B cell (primary cell): ENCODE results near the gene VPS11. TPM values are rescaled to one million over a fixed set of nuclear protein-coding genes. Genes with fewer than 3 reads are reported as not detected.

Source experiments
- ATAC-seq: fragments of 200-7000 bp; cut with Tn5 transposase; one replicate; pipeline ENCODE4 v1.10.0; 2021; ENCODE audit warnings: low read depth, mild to moderate bottlenecking, moderate number of reproducible peaks, moderate library complexity
- CTCF ChIA-PET: fragments of 350-600 bp; sonication (Branson Sonifier 250); formaldehyde crosslinking; loops from one replicate; lab custom pipeline; 2021; ENCODE audit warnings: antibody characterized with exemption, inconsistent platforms; lab: Charles Lee
- POLR2A ChIA-PET: fragments of 350-600 bp; sonication (Branson Sonifier 250); formaldehyde crosslinking; loops from one replicate; lab custom pipeline; 2021; ENCODE audit warnings: antibody characterized with exemption; lab: Charles Lee
- DNase-seq: peaks from one replicate; pipeline ENCODE4 v3.0.0; 2013
- H2AFZ ChIP-seq: 2 replicates; pipeline ENCODE4 v1.6.1; 2012; ENCODE audit warnings: mild to moderate bottlenecking, low read depth, low read length; ENCODE audit not compliant: insufficient read depth, poor library complexity, severe bottlenecking
- H3K27ac ChIP-seq, 2 donors: 1 replicate in 1 of 2; 2 replicates in 1 of 2; pipeline ENCODE4 v1.5.1; 2012 to 2013; ENCODE audit warnings: low read length in 2 of 2, mild to moderate bottlenecking in 2 of 2, moderate library complexity in 1 of 2
- H3K27me3 ChIP-seq, 4 experiments: fragments of 200-600 bp in 1 of 4; sonication (generic) in 1 of 4; replicated peaks in 1 of 4; 1 replicate in 2 of 4; 2 replicates in 2 of 4; pipeline versions ENCODE4 v1.6.1 to v1.7.0; 2013 to 2016; ENCODE audit warnings: low read length in 3 of 4, mild to moderate bottlenecking in 2 of 4, mixed read lengths in 1 of 4, moderate library complexity in 1 of 4; ENCODE audit not compliant: insufficient read depth in 4 of 4, control insufficient read depth in 3 of 4; ENCODE audit errors: control extremely low read depth in 1 of 4
- H3K36me3 ChIP-seq, 2 experiments: replicated peaks in 1 of 2; 1 replicate in 1 of 2; 2 replicates in 1 of 2; pipeline versions ENCODE4 v1.6.1 to v1.7.1; 2013; ENCODE audit warnings: low read length in 1 of 2; ENCODE audit not compliant: insufficient read depth in 2 of 2, control insufficient read depth in 1 of 2; ENCODE audit errors: control extremely low read depth in 1 of 2, extremely low read depth in 1 of 2
- H3K4me1 ChIP-seq, 2 donors: fragments of 200-600 bp in 1 of 2; sonication (generic) in 1 of 2; 1 replicate in 1 of 2; 2 replicates in 1 of 2; pipeline versions ENCODE4 v1.5.1 to v1.6.1; 2013 to 2017; ENCODE audit warnings: low read length in 2 of 2; ENCODE audit not compliant: control insufficient read depth in 2 of 2, insufficient read depth in 2 of 2
- H3K4me2 ChIP-seq: replicated peaks from 2 replicates; pipeline ENCODE3; 2012; ENCODE audit warnings: mild to moderate bottlenecking, low read depth, low read length; ENCODE audit not compliant: poor library complexity, severe bottlenecking
- H3K4me3 ChIP-seq, 5 experiments: fragments of 200-600 bp in 1 of 5; sonication (generic) in 1 of 5; 1 replicate in 3 of 5; 2 replicates in 2 of 5; pipeline versions ENCODE4 v1.5.1 to v1.7.0; 2011 to 2016; ENCODE audit warnings: low read length in 4 of 5, mild to moderate bottlenecking in 4 of 5, low read depth in 2 of 5, control low read depth in 1 of 5, moderate library complexity in 1 of 5; ENCODE audit not compliant: insufficient read depth in 1 of 5; ENCODE audit errors: control extremely low read depth in 1 of 5, extremely low read depth in 1 of 5
- H3K79me2 ChIP-seq: fragments of 200-600 bp; sonication (generic); one replicate; pipeline ENCODE4 v1.6.0; 2016; ENCODE audit warnings: low read length; ENCODE audit not compliant: control insufficient read depth, insufficient read depth
- H3K9ac ChIP-seq: fragments of 200-600 bp; sonication (generic); 2 replicates; pipeline ENCODE4 v1.6.1; 2017; ENCODE audit warnings: mild to moderate bottlenecking, low read length, moderate library complexity
- H3K9me3 ChIP-seq, 3 donors: one replicate each; pipeline versions ENCODE4 v1.6.1 to v1.7.1; 2013; ENCODE audit warnings: low read length in 2 of 3; ENCODE audit not compliant: control insufficient read depth in 2 of 3, insufficient read depth in 1 of 3; ENCODE audit errors: control extremely low read depth in 1 of 3
- H4K20me1 ChIP-seq: 2 replicates; pipeline ENCODE4 v1.6.0; 2012; ENCODE audit warnings: mild to moderate bottlenecking, low read length; ENCODE audit not compliant: insufficient read depth, control insufficient read depth, poor library complexity, severe bottlenecking
- H3K27ac Mint-ChIP-seq: one replicate; pipeline ENCODE4 v1.8.0; 2021; ENCODE audit warnings: mixed read lengths
- H3K27me3 Mint-ChIP-seq: one replicate; pipeline ENCODE4 v1.8.0; 2021; ENCODE audit warnings: mixed read lengths
- H3K4me1 Mint-ChIP-seq: one replicate; pipeline ENCODE4 v1.8.0; 2021; ENCODE audit warnings: mixed read lengths
- H3K4me3 Mint-ChIP-seq: one replicate; pipeline ENCODE4 v1.8.0; 2021; ENCODE audit warnings: mixed read lengths
- H3K9me3 Mint-ChIP-seq: one replicate; pipeline ENCODE4 v1.8.0; 2022; ENCODE audit warnings: mixed read lengths; ENCODE audit not compliant: insufficient read depth
- EZH2 ChIP-seq: IDR thresholded peaks from 2 replicates; pipeline ENCODE4 v1.6.1; 2012; ENCODE audit warnings: borderline replicate concordance, low read depth, mild to moderate bottlenecking, moderate library complexity, low read length; ENCODE audit not compliant: insufficient read depth, poor library complexity, severe bottlenecking
- WGBS: methylation state at CpG from one replicate; pipeline ENCODE4 v1.1.5; 2013; ENCODE audit warnings: missing lambda C conversion rate; ENCODE audit not compliant: insufficient coverage; 5-methylcytosine and 5-hydroxymethylcytosine counted together
- intact Hi-C: fragments of 100-400 bp; cut with micrococcal nuclease; formaldehyde crosslinking; loops from one replicate; pipeline ENCODE4 v1.10.0; 2022
- polyA plus RNA-seq: library from polyadenylated mRNA; depleted of rRNA; stranded (reverse); fragments of >200 nt; gene quantifications from 2 replicates; pipeline ENCODE4 v1.2.3, GENCODE V29; 2012
- total RNA-seq, 2 donors: library from RNA; stranded (reverse); fragments of 120-200 nt in 1 of 2; gene quantifications; 1 replicate in 1 of 2; 2 replicates in 1 of 2; pipeline versions ENCODE4 v1.2.3 to v1.2.4, GENCODE V29; 2013 to 2022
- TF ChIP-seq, protein P1 (sequence below): fragments of 200-600 bp; IDR thresholded peaks from one replicate; pipeline ENCODE4 v1.8.0; 2022; ENCODE audit warnings: antibody characterized with exemption, mild to moderate bottlenecking

The VPS11 gene
- total and polyA plus RNA-seq, 2 donors (not counting 1 experiment from before 2014, with no cell fraction given), result 35.7 to 64.7 TPM

DNA sequence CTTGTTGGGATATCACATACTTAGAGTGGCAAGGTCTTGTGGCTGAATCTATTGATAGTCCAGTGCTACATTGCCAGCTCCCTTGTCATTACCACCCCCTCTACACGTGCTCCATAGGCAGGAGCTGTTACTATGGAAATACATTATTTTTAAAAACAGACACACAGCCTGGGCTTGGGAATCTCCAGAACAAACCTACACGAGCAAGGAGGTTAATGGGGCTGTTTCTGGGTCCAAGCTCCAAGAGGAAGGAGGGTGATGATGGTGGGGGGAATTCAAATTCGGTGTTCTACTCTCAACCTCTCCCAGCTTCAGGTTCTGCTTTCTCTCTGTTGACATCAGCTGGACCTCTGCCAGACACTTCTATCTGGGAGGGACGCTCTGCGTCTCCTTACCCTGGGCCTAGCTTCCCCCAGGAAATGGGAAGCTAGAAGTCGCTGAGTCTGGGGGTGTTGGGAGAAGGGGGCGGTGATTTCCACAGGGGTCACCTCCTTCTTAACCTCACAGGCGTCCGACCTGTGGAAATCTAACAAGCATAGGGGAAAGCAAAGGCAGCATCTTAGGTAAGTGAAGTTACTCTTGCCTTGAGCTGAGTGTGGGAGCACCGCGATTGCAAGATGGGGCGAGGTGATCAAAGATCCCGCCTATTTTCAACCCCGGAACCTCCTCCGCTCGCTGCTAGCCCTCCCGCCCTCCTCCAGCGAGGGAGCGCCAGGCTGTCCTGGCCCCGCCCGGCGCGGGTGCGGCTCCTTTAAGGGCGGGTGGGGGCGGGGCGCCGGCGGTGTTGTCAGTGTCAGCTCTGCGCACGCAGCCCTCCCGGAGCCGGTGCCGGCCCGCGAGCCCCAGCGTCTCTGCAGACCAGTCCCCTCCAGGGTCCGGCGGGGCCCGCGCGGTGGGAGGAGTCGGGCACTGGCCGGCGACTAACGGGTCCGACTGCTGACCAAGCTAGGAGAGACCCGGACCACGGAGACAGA is 39.2 kb downstream of the VPS11 start, which contains the start of gene C2CD2L:
Gene C2CD2L (plus strand): TSS at position 781 of the 974 bp plus-strand sequence. CDS start 398 bp downstream, outside the sequence.
- Mint-ChIP-seq H3K9me3 (no peaks in the 10 kb centered on the region), H3K4me1 (peaks cover 46% of the 10 kb centered on the region), H3K4me3 (peak within 1 kb of the TSS; percentile 93), H3K27me3 (no peaks in the 10 kb centered on the region), H3K27ac (peak within 1 kb of the TSS; percentile 93)
- H3K79me2 ChIP-seq, result peaks cover 26% of the 10 kb centered on the region
- peaks cover 0 to 8% of the 10 kb centered on the region in 2 experiments for H3K36me3 ChIP-seq
- peak within 1 kb of the TSS; percentile 94 for H2AFZ ChIP-seq
- H3K4me1 ChIP-seq, result peaks cover 24 to 39% of the 10 kb centered on the region in 2 donors
- peak within 1 kb of the TSS; percentile 82 for H3K9ac ChIP-seq
- DNase-seq, result peak; percentile 91
- intact Hi-C loops, result loop anchor here (1.0 kb wide), 3 partner anchors 12 to 22 kb away; partner anchors contain the start of gene HINFP
- WGBS, result under 1% methylated on average over 40 of the region's 49 CpGs
- CTCF ChIA-PET, result interaction anchor here (0.9 to 1.6 kb wide), 8 partner anchors 10 to 216 kb away, joined by 3 to 10 read pairs (median 5); partner anchors contain the start of genes CBL and VPS11
- no peak for TF ChIP-seq EZH2
- TF ChIP-seq, protein P1, sequence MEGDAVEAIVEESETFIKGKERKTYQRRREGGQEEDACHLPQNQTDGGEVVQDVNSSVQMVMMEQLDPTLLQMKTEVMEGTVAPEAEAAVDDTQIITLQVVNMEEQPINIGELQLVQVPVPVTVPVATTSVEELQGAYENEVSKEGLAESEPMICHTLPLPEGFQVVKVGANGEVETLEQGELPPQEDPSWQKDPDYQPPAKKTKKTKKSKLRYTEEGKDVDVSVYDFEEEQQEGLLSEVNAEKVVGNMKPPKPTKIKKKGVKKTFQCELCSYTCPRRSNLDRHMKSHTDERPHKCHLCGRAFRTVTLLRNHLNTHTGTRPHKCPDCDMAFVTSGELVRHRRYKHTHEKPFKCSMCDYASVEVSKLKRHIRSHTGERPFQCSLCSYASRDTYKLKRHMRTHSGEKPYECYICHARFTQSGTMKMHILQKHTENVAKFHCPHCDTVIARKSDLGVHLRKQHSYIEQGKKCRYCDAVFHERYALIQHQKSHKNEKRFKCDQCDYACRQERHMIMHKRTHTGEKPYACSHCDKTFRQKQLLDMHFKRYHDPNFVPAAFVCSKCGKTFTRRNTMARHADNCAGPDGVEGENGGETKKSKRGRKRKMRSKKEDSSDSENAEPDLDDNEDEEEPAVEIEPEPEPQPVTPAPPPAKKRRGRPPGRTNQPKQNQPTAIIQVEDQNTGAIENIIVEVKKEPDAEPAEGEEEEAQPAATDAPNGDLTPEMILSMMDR, result no peak
- peak within 1 kb of the TSS; percentile 90 for H3K4me2 ChIP-seq
- H3K9me3 ChIP-seq, result no peaks in the 10 kb centered on the region
- H3K4me3 ChIP-seq, result peak within 1 kb of the TSS; percentile 48 to 86 (median 72)
- peak; percentile 94 for ATAC-seq
- peak within 1 kb of the TSS; percentile 37 to 73 for H3K27ac ChIP-seq
- H4K20me1 ChIP-seq, result peaks cover 6% of the 10 kb centered on the region
- POLR2A ChIA-PET, result interaction anchor here (0.5 to 2.2 kb wide), 7 partner anchors 9 to 228 kb away, joined by 3 to 16 read pairs (median 7); partner anchors contain the start of genes HINFP, HMBS and VPS11
- no peaks in the 10 kb centered on the region for H3K27me3 ChIP-seq
